Testis (tissue), 3 donors: Measurements from ENCODE around the gene CFD. TPM values are rescaled to one million over a fixed set of nuclear protein-coding genes. Genes with fewer than 3 reads are reported as not detected.

ENCODE experiments used
- DNase-seq: peaks from one replicate; pipeline ENCODE4 v3.0.0-alpha.2; 2019
- H3K27ac ChIP-seq, 2 donors: fragments of 200-600 bp; sonication (generic); one replicate each; pipeline ENCODE4 v1.5.1; 2019
- H3K27me3 ChIP-seq: fragments of 200-600 bp; sonication (generic); one replicate; pipeline ENCODE4 v1.5.1; 2019
- H3K36me3 ChIP-seq: fragments of 200-600 bp; sonication (generic); one replicate; pipeline ENCODE4 v1.5.1; 2017; ENCODE audit warnings: low read depth; ENCODE audit errors: missing control alignments
- H3K4me1 ChIP-seq: fragments of 200-600 bp; sonication (generic); one replicate; pipeline ENCODE4 v1.5.1; 2019
- H3K4me3 ChIP-seq, 2 donors: fragments of 200-600 bp; sonication (generic); one replicate each; pipeline ENCODE4 v1.5.1; 2017 to 2019
- H3K9me3 ChIP-seq: fragments of 200-600 bp; sonication (generic); one replicate; pipeline ENCODE4 v1.5.1; 2017
- POLR2A ChIP-seq: fragments of 450-650 bp; IDR thresholded peaks from one replicate; pipeline ENCODE4 v1.6.1; 2017; ENCODE audit warnings: antibody characterized with exemption, mild to moderate bottlenecking, moderate library complexity
- WGBS, 2 donors: methylation state at CpG; one replicate each; pipeline ENCODE4 v1.1.5; 2018; 5-methylcytosine and 5-hydroxymethylcytosine counted together
- intact Hi-C: fragments of 100-400 bp; cut with DNase I; formaldehyde crosslinking; loops from one replicate; pipeline ENCODE4 v1.15.1; 2023; ENCODE audit warnings: low total_unique reads
- polyA plus RNA-seq: library from polyadenylated mRNA; stranded (reverse); fragments of 350-450 nt; fragmentation: Illumina TruSeq; extraction: RNeasy Lipid Tissue Mini Kit (QIAGEN cat#74804); gene quantifications from one replicate; pipeline ENCODE4 v1.2.3, GENCODE V29; 2014; ENCODE audit warnings: low read depth, low replicate concordance; ENCODE audit not compliant: insufficient read depth
- total RNA-seq, 2 donors: library from RNA; depleted of rRNA; stranded (reverse); fragments of >200 nt; gene quantifications; one replicate each; pipeline ENCODE4 v1.2.3, GENCODE V29; 2016
- TF ChIP-seq, protein P1 (sequence below), 3 experiments: fragments of 450-650 bp in 2 of 3; fragments of 200-600 bp in 1 of 3; sonication (generic) in 1 of 3; IDR thresholded peaks; one replicate each; pipeline ENCODE4 v1.5.1; 2016 to 2019; ENCODE audit warnings: antibody characterized with exemption in 3 of 3, mild to moderate bottlenecking in 2 of 3, moderate library complexity in 1 of 3

CFD gene
- total and polyA plus RNA-seq, 3 donors from 2014 or later = 83.1 to 185 (median 84.3) TPM

GRCh38 chr19:827314-827709 is 32.2 kb upstream of the CFD start:
- Histone ChIP-seq H3K27me3 (no peaks in the 10 kb centered on the region), H3K36me3 (no peaks in the 10 kb centered on the region), H3K27ac (no peak overlapping the region), H3K9me3 (no peaks in the 10 kb centered on the region), H3K4me3 (no peak overlapping the region), H3K4me1 (no peaks in the 10 kb centered on the region)
- no peak for TF ChIP-seq POLR2A
- TF ChIP-seq, protein P1, sequence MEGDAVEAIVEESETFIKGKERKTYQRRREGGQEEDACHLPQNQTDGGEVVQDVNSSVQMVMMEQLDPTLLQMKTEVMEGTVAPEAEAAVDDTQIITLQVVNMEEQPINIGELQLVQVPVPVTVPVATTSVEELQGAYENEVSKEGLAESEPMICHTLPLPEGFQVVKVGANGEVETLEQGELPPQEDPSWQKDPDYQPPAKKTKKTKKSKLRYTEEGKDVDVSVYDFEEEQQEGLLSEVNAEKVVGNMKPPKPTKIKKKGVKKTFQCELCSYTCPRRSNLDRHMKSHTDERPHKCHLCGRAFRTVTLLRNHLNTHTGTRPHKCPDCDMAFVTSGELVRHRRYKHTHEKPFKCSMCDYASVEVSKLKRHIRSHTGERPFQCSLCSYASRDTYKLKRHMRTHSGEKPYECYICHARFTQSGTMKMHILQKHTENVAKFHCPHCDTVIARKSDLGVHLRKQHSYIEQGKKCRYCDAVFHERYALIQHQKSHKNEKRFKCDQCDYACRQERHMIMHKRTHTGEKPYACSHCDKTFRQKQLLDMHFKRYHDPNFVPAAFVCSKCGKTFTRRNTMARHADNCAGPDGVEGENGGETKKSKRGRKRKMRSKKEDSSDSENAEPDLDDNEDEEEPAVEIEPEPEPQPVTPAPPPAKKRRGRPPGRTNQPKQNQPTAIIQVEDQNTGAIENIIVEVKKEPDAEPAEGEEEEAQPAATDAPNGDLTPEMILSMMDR (IDR thresholded peaks at IDR 0.05) = no peak
- WGBS, 2 donors = 87 to 97% methylated on average over 7 to 11 of the region's 11 CpGs
- intact Hi-C loops = no loop called here
- no peak for DNase-seq

- intact Hi-C loops = no loop called here
- Histone ChIP-seq H3K27ac (no peak within 1 kb of the TSS), H3K4me1 (no peaks in the 10 kb centered on the region), H3K27me3 (no peaks in the 10 kb centered on the region), H3K36me3 (no peaks in the 10 kb centered on the region), H3K4me3 (no peak within 1 kb of the TSS), H3K9me3 (no peaks in the 10 kb centered on the region)
- no peak for DNase-seq
- 76 to 77% methylated on average over 5 to 33 of the region's 33 CpGs for WGBS, 2 donors
- TF ChIP-seq, protein P1 (IDR thresholded peaks at IDR 0.05) = no peak
- TF ChIP-seq POLR2A = no peak
These were observed 31.6 kb upstream of the CFD start, which contains the start of gene AZU1 for GRCh38 chr19:827710-828321. Gene AZU1 (plus strand): TSS chr19:827837. CDS start chr19:827847, 10 bp downstream.

DNA sequence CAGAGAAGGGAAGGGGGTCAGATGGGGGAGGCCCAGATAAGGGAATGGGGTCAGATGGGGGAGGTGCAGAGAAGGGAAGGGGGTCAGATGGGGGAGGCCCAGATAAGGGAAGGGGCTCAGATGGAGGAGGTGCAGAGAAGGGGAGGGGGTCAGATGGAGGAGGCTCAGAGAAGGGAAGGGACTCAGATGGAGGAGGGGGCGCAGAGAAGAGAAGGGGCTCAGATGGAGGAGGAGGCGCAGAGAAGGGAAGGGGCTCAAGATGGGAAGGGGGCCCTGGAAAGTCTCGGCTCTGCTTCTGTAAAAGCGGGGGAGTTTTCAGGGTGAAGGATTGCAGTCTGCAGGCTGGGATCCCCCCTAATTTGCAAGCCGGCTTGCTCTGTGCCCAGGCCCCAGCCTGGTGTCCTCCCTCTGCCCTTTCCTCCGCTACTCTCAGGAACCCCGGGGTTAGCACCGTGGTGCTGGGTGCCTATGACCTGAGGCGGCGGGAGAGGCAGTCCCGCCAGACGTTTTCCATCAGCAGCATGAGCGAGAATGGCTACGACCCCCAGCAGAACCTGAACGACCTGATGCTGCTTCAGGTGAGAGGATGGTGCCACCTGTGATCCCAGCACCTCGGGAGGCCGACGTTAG is 30.2 kb upstream of the CFD start:
- no peak for TF ChIP-seq POLR2A
- TF ChIP-seq, protein P1 (IDR thresholded peaks at IDR 0.05) = no peak
- Histone ChIP-seq H3K27me3 (no peaks in the 10 kb centered on the region), H3K4me1 (no peaks in the 10 kb centered on the region), H3K4me3 (no peak overlapping the region), H3K27ac (no peak overlapping the region), H3K9me3 (no peaks in the 10 kb centered on the region), H3K36me3 (no peaks in the 10 kb centered on the region)
- intact Hi-C loops = no loop called here
- 73 to 77% methylated on average over 18 of the region's 18 CpGs for WGBS, 2 donors
- no peak for DNase-seq

GRCh38 chr19:831407-832369 is 27.8 kb upstream of the CFD start:
- intact Hi-C loops = no loop called here
- H3K27ac ChIP-seq = no peak overlapping the region
- H3K9me3 ChIP-seq = no peaks in the 10 kb centered on the region
- no peak for TF ChIP-seq POLR2A
- TF ChIP-seq, protein P1 (IDR thresholded peaks at IDR 0.05) = no peak
- no peaks in the 10 kb centered on the region for H3K27me3 ChIP-seq
- no peaks in the 10 kb centered on the region for H3K4me1 ChIP-seq
- no peaks in the 10 kb centered on the region for H3K36me3 ChIP-seq
- whole genome bisulfite sequencing, 2 donors = 47 to 64% methylated on average over 16 to 38 of the region's 38 CpGs
- no peak overlapping the region for H3K4me3 ChIP-seq
- DNase-seq = no peak
